Measurements from ENCODE around the gene TMEM255B. TPM values are rescaled to one million over a fixed set of nuclear protein-coding genes. Genes with fewer than 3 reads are reported as not detected.

TMEM255B gene
- total RNA-seq, 1 experiment from 2014 or later, result 7.0 TPM

GRCh38 chr13:113732961-113733950 is 25.8 kb upstream of the TMEM255B start:
- H3K4me3 Mint-ChIP-seq (ENCODE audit: unreplicated experiment), result no peak overlapping the region
- no peaks in the 10 kb centered on the region for H3K36me3 Mint-ChIP-seq (ENCODE audit: insufficient read depth, unreplicated experiment)
- BruUV-seq (replicated peaks), result no TSS peak
- H3K9me3 Mint-ChIP-seq (ENCODE audit: unreplicated experiment), result no peaks in the 10 kb centered on the region
- ChIA-PET POLR2A (no interaction called here), CTCF (no interaction called here)
- DNase-seq (ENCODE audit: unreplicated experiment), result no peak
- no peak overlapping the region for H3K27ac Mint-ChIP-seq (ENCODE audit: low read depth, unreplicated experiment)
- intact Hi-C loops (cut with micrococcal nuclease), result no loop called here
- H3K4me1 Mint-ChIP-seq (ENCODE audit: insufficient read depth, unreplicated experiment), result peaks cover 9% of the 10 kb centered on the region
- H3K27me3 Mint-ChIP-seq (ENCODE audit: insufficient read depth, unreplicated experiment), result peaks cover 27% of the 10 kb centered on the region
- TF ChIP-seq CTCF (IDR thresholded peaks at IDR 0.05; ENCODE audit: unreplicated experiment), result no peak

DNA sequence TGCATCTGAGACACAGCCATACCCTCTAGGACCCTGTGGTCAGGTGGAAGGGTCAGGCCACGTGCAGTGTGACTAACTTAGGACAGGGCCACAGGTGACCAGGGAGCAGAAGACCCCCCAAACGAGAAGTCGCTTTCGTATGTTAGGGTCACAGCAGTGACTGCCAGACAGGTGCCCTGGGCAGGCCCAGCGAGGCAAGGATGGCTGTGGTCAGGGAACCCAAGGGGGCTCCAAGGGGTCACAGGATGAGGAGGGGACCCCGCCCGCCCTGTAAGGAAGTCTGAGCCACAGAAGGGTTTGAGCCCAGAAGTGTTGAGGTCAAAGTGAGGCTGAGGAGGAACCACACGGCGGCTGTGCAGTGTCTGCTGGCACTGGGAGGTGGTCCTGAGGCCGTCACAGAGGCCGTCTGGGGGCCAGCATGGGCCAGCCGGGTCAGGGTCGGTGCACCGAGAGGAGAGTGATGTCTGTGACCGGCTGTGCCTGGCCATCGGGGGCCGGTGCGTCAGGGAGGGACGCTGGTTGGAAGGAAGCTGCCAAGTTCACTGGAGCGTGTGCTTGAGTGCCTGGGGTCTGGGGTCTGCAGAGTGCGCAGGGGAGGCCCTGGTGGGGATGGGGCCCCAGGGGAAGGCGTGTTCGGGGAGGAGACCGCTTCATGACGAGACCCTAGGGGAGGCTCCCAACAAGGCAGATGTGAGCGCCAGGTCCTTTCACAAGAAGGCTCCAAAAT is 24.8 kb upstream of the TMEM255B start:
- CTCF ChIA-PET, result interaction anchor here (0.8 kb wide), 1 partner anchor 10 kb away, joined by 3 read pairs; no protein-coding TSS in a partner anchor
- Mint-ChIP-seq H3K27me3 (ENCODE audit: insufficient read depth, unreplicated experiment) (peaks cover 17% of the 10 kb centered on the region), H3K36me3 (ENCODE audit: insufficient read depth, unreplicated experiment) (no peaks in the 10 kb centered on the region), H3K9me3 (ENCODE audit: unreplicated experiment) (no peaks in the 10 kb centered on the region), H3K4me3 (ENCODE audit: unreplicated experiment) (no peak overlapping the region), H3K27ac (ENCODE audit: low read depth, unreplicated experiment) (no peak overlapping the region), H3K4me1 (ENCODE audit: insufficient read depth, unreplicated experiment) (no peaks in the 10 kb centered on the region)
- no TSS peak for BruUV-seq (replicated peaks)
- no peak for TF ChIP-seq CTCF (IDR thresholded peaks at IDR 0.05; ENCODE audit: unreplicated experiment)
- intact Hi-C loops (cut with micrococcal nuclease), result no loop called here
- DNase-seq (ENCODE audit: unreplicated experiment), result no peak
- POLR2A ChIA-PET, result no interaction called here

DNA sequence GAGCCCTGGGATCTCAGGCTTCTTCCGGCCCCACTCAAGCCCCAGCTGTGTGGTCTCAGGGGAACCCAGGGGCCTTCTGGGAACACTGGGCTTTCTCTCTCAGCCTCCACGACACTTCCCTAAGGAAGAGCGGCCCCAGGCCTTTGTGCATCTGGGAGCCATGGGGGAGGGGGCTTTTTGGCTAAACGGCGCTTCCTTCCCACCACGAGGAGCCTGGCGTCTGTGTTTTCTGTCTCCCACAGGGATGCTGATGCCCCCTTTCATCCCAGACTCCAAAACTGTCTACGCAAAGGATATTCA is 24.2 kb upstream of the TMEM255B start:
- Mint-ChIP-seq H3K4me3 (ENCODE audit: unreplicated experiment) (no peak overlapping the region), H3K9me3 (ENCODE audit: unreplicated experiment) (no peaks in the 10 kb centered on the region), H3K27me3 (ENCODE audit: insufficient read depth, unreplicated experiment) (peaks cover 12% of the 10 kb centered on the region), H3K27ac (ENCODE audit: low read depth, unreplicated experiment) (no peak overlapping the region), H3K4me1 (ENCODE audit: insufficient read depth, unreplicated experiment) (no peaks in the 10 kb centered on the region), H3K36me3 (ENCODE audit: insufficient read depth, unreplicated experiment) (no peaks in the 10 kb centered on the region)
- TF ChIP-seq CTCF (IDR thresholded peaks at IDR 0.05; ENCODE audit: unreplicated experiment), result no peak
- DNase-seq (ENCODE audit: unreplicated experiment), result no peak
- BruUV-seq (replicated peaks), result no TSS peak
- ChIA-PET CTCF (interaction anchor here (0.7 to 0.8 kb wide), 2 partner anchors 10 to 423 kb away, joined by 3 read pairs; no protein-coding TSS in a partner anchor), POLR2A (no interaction called here)
- intact Hi-C loops (cut with micrococcal nuclease), result no loop called here

DNA sequence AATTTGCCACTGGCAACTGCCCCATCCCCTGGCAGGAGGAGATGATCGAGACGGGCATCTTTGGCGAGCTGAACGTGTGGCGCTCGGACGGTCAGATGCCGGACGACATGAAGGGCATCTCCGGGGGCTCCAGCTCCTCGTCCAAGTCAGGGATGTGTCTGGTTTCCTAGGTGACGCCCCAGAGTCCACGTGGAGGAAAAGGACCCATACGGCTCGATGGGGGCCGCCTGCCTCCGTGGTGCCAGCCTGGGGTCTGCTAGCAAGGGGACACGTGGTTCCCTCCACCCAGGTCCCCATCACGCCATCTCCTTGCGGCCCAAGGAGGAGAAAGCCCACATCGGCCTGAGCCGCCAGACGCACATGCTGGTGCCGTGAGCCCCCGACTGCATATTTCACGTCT is 23.8 kb upstream of the TMEM255B start:
- BruUV-seq (replicated peaks), result no TSS peak
- no peaks in the 10 kb centered on the region for H3K36me3 Mint-ChIP-seq (ENCODE audit: insufficient read depth, unreplicated experiment)
- no peak for DNase-seq (ENCODE audit: unreplicated experiment)
- intact Hi-C loops (cut with micrococcal nuclease), result no loop called here
- ChIA-PET CTCF (interaction anchor here (0.7 to 0.8 kb wide), 2 partner anchors 11 to 422 kb away, joined by 3 read pairs; no protein-coding TSS in a partner anchor), POLR2A (no interaction called here)
- TF ChIP-seq CTCF (IDR thresholded peaks at IDR 0.05; ENCODE audit: unreplicated experiment), result no peak
- H3K9me3 Mint-ChIP-seq (ENCODE audit: unreplicated experiment), result no peaks in the 10 kb centered on the region
- H3K27me3 Mint-ChIP-seq (ENCODE audit: insufficient read depth, unreplicated experiment), result peaks cover 8% of the 10 kb centered on the region
- no peak overlapping the region for H3K27ac Mint-ChIP-seq (ENCODE audit: low read depth, unreplicated experiment)
- no peaks in the 10 kb centered on the region for H3K4me1 Mint-ChIP-seq (ENCODE audit: insufficient read depth, unreplicated experiment)
- H3K4me3 Mint-ChIP-seq (ENCODE audit: unreplicated experiment), result no peak overlapping the region

Measured in MCF 10A (cell line).